NCI-H128 (cell line): ENCODE results near the gene TECPR1.

Experiments used
- DNase-seq: peaks from one replicate; lab custom pipeline; 2025; ENCODE audit not compliant: unreplicated experiment; lab: John Stamatoyannopoulos, UW

The TECPR1 gene

DNA sequence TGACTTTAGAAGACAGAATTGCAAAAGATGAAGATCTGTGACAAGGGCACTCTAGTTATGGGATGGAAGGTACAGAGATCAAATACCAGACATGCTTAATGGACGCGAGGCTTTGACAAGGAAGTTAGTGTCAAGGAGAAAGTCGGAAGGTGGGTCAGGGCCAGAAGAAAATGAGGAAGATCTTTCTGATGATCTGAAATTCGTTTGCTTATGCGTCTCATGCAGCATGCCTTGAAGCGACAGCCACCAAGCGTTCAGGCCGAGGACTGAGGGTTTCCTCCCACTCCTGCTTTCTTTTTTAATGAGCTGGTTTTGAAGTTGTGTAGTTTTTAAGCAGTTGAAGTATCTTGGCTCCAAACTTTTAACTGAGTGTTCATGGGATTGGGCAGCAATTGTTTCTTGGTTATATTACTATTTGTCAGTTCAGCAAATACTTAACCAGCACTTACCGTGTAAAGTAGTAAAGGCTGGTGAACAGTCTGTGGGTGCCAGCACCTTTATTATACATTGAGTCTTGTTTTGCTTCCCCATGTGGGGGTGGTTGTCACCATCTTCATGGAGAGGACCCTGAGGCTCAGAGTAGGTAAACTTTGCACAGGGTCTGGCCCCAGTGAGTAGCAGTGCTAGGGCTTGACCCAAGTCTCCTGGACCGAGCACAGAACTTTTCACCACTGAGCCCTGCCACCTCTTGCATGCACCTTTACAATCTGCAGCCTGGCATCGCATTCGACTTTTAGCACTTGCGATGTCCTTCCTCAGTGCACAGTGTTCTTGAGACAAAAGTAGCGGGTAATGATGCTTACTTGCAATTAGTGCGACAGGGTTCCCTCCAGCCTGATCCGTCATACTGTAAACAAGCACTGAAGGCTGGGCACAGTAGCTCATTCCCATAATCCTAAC, 55.1 kb downstream of the TECPR1 start:
- no peak for DNase-seq

DNA sequence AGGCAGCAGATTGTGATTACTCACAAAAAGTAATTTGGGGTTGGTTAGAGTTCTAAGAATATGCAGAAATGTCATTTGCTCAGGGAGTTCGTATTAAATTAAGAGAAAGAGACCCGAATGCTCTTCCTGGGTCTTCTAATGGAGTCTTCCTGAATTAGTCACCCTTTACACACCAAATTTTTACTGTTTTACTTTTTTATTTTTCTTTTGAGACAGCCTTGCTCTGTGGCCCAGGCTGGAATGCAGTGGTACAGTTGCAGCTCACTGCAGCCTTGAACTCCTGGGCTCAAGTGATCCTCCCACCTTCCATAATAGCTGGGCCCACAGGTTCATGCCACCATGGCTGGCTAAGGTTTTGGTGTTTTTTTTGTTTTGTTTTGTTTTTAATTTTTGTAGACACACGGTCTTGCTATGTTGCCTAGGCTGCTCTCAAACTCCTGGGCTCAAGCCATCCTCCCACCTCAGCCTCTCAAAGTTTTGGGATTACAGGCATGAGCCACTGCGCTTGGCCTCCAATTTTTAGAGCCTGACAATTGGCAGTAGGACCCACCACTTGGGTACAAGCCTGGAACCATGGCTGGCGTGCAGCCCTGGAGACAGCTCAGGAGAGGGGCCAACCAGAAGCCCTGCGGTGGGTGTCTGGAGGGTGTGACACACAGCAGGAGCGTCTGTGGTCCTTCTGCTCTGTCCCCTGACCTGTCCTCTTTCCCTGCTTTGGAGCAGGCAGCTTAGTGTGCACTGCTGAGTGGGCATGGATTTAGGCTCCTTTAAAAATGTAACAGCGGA, 57.2 kb downstream of the TECPR1 start:
- no peak for DNase-seq

DNA sequence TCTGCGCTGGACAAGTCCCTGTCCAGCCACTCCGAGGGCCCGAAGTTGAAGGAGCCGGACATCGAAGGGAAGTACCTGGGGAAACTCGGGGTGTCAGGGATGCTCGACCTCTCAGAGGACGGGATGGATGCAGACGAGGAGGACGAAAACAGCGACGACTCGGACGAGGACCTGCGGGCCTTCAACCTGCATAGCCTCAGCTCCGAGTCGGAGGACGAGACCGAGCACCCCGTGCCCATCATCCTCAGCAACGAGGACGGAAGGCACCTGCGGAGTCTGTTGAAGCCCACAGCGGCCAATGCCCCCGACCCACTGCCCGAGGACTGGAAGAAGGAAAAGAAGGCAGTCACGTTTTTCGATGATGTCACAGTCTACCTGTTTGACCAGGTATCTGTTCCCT, 57.8 kb downstream of the TECPR1 start:
- DNase-seq, result no peak

DNA sequence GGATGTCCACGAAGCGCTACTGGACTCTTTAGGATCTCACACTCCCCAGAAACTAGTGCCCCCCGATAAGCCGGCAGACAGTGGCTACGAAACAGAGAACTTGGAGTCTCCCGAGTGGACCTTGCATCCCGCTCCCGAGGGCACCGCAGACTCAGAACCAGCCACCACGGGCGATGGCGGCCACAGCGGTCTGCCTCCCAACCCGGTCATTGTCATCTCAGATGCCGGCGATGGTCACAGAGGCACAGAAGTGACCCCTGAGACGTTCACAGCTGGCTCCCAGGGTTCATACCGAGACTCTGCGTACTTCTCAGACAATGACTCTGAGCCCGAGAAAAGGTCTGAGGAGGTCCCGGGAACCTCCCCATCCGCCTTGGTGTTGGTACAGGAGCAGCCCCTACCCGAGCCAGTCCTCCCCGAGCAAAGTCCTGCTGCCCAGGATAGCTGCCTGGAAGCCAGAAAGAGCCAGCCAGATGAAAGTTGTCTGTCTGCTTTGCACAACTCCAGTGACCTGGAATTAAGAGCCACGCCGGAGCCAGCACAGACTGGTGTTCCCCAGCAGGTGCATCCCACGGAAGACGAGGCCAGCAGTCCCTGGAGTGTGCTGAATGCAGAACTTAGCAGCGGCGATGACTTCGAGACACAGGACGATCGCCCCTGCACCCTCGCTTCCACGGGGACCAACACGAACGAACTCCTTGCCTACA, 58.4 kb downstream of the TECPR1 start:
- no peak for DNase-seq

DNA sequence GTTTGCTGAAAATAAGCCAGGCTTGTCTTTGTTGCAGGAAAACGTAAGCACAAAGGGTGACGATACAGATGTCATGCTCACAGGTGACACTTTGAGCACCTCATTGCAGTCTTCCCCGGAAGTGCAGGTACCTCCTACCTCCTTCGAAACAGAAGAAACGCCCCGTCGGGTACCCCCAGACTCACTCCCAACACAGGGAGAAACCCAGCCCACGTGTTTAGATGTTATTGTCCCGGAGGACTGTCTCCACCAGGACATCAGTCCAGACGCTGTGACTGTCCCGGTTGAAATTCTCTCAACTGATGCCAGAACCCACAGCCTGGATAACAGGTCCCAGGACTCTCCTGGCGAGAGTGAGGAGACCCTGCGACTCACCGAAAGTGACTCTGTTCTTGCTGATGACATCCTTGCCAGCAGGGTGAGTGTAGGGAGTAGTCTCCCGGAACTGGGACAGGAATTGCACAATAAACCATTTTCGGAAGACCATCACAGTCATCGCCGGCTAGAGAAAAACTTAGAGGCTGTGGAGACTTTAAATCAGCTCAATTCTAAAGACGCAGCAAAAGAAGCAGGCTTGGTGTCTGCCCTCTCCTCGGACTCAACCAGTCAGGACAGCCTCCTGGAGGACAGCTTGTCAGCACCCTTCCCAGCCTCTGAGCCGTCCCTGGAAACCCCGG, 59.1 kb downstream of the TECPR1 start:
- DNase-seq, result no peak

DNA sequence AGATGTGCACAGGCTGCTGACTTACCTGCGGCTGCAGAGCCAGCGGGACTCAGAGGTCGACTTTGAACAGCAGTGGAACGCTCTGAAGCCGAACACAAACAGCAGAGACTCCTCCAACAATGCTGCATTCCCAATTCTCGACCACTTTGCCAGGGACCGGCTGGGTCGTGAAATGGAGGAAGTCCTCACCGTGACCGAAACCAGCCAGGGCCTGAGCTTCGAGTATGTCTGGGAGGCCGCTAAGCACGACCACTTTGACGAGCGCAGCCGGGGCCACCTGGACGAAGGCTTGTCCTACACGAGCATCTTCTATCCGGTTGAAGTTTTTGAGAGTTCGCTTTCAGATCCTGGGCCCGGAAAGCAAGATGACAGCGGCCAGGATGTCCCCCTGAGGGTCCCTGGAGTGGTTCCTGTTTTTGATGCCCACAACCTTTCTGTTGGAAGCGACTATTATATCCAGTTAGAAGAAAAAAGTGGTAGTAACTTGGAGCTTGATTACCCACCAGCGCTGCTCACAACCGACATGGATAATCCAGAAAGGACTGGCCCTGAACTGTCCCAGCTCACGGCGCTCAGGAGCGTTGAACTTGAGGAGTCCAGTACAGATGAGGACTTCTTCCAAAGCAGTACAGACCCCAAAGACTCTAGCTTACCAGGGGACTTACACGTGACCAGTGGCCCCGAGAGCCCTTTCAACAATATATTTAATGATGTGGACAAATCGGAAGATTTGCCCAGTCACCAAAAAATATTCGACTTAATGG, 60.2 kb downstream of the TECPR1 start:
- no peak for DNase-seq

DNA sequence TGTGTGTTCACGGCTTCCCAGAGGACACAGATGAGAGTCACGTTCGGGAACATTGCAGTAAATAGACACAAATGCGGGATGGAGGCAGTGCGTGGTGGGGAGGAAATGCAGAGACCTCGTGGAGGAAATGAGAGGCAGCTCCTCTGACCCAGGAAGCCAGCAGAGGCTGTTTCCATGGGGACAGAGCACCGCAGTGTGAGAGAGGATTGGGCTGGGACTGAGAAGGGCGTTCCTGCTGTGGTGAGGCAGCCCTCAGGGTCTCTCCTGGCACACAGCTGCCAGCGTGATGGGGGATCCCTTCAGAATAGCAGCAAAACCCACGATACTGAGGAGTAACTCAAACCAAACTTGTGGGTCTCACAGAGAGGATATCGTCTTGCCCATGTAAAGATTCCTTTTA, 62.5 kb downstream of the TECPR1 start:
- no peak for DNase-seq

DNA sequence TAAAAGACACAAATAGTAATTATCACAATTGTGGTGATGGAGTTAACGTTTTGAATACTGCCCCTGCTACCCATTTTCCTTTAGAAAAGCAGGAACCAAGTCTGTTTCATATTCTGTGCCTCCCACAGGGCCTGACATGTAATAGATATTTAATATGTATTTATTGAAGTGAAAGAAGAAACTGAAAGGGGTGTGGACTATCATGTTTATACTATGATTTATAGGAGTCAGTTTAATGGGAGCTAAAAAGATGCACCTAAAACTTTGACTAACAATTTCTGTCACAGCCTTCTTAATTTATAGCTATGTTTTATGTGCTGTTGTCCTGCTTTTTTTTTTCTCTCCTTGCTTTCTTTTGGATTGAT, 64.9 kb downstream of the TECPR1 start:
- DNase-seq, result no peak

DNA sequence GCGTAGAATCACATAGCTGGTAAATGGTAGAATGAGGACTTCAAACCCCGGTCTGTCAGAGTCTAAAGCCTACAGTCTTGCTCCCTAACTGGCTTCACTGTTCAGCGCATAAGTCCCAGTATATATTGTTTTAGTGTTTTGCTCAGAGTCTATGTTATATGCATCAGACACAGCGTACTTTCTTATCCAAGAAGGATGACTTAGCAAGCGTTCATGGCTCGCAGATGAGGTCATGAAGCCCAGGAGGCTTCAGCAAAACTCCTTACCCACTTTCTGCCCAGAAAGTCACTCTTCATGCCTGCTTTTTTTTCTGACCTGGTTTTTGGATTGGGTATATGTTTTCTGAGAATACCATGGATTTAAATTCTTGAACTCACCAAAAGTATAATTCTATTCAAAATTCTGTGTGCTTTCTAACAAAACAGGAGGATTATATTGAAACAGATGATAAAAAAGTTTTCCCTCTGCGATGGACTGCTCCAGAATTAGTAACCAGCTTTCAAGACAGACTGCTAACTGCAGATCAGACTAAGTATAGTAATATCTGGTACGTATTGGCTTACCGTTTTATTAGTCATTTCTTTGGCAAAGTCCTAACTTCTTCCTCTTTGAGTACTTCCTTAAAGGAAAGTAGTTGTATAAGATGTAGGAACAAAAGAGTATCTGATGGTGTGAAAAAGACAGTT, 65.4 kb downstream of the TECPR1 start:
- no peak for DNase-seq

DNA sequence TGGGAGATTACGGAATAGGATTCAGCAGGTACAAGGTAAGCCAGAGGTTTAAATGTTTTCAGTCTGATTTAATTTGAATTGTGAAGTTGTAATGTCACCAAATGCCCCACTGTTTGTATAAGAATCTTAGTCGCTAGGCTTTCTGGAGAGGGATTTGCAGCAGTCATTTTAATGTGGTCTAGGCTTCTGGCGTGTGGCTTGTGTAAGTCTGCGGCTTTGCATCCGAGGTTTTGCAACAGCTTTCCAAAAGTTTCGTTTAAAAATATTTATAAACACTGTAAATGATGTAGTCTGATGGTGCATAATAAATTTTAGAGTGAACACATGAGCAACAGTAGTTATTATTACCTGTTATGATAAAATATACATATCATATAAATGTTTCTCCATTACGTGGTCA, 66.9 kb downstream of the TECPR1 start:
- DNase-seq, result no peak

DNA sequence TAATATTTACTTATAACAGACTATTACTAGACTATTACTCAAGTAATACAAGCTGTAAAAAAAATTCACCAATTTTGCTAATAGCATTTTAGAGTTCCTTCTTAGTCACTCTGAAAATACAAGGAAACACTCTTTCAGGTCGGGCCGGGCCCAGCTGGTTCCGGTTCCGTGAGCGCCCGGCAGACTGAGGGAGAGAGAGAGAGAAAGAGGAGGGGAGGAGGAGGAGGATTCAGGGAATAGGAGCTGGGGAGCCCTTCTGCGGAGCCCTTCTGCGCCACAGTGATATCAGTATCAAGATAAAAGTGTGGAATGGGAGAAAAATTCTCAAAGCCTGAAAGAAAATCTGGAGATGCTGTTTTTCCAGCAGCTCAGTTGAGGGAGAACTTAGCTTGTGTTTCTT, 71.3 kb downstream of the TECPR1 start:
- no peak for DNase-seq

DNA sequence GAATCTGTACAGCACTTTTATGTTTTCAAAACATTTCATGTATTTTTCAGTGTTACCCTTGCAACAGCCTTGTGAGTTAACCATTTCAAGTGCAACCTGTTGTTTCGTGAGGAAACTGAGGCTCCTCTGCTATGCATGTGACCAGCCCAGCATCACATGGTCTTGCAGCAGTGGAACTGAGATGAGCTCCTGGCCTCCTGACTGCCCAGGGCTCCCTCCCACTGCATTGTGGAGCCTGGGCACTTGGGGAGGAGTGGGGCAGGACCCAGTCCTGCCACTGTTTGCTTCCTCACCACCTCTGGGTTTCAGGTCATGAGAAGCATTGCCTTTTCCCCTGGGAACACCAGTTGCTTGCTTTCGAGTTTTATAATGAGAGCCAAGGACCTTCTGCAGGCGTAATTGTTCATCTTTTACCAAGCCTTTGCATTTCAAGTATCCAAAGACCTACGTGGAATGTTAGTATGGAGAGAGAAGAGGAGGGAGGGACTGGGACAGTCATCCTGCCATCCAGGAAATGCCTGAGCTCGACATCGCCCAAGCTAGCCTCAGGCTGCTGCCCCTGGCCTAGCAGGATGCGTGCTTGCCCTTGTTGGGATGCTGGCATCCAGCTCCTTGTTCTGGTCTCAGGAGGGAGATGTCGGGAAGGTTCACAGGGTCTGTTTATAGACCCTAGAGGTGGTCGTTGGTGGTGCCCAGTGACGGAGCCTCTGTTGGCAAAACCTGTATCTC, 73.1 kb downstream of the TECPR1 start:
- no peak for DNase-seq

DNA sequence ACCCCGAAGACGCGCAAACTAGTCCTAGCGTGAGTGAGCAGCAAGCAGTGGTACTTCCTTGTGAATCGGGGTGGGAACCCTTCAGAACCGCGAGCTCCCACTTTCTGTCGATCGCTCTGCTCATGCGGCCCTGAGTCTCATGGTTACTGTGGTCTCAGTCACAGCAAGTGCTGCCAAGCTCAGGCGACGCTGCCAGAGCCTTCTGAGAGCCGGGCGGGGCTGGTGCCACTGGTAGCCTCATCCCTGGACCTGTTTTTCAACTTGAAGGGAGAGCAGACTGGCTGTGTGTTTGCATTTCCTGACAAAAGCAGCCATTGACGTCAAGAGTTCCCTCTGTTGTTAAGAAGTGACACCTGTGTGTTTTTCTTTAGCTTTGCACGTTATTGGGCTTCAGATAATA, 73.7 kb downstream of the TECPR1 start:
- no peak for DNase-seq

DNA sequence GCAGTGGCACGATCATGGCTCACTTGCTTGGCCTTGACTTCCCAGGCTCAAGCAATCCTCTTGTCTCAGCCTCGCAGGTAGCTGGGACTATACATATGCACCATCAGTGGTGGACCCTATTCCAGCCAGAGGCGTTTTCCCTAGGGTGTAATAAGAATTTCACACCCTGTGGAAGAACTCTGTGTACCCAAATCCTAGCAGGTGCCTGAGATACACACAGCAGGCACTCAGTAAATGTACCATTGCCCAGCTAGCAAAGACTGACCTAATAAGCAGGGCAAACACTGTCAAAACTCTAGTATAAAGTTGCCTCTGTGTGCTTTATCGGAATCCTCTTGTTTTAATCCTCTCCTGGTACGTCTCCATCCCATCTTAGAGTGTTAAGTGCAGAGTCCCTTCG, 74.5 kb downstream of the TECPR1 start:
- DNase-seq, result no peak

DNA sequence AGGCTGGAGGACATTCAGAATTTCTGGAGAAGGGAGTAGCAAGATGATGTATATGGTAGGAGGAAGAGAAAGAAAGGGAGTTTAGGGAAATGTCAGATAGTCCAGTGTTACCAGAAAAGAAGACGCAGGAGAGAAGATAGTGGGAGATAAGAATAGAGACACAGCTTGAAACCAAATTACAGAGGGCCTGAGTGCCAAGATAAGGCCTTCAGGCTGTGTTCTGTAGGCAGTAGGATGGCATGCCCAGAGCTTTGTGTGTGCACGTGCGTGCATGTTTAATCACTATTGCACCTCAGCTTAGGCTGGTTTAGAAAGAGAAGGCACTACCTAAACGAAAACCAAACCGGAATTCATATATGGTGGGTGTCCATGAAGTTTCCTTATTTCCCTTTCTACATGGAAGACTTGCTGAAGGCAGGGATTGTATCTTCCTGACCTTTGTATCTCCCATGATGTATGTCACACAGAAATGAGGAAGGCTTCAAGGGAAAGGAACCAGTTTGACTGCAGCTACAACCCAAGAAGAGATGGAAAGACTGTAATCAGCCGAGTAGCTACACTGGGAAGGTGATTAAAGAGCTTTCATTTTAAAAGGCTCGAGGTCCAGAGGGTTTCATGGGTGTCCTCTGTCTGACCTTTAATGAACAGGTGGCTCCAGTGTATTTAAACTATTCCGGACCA, 76.6 kb downstream of the TECPR1 start:
- no peak for DNase-seq

DNA sequence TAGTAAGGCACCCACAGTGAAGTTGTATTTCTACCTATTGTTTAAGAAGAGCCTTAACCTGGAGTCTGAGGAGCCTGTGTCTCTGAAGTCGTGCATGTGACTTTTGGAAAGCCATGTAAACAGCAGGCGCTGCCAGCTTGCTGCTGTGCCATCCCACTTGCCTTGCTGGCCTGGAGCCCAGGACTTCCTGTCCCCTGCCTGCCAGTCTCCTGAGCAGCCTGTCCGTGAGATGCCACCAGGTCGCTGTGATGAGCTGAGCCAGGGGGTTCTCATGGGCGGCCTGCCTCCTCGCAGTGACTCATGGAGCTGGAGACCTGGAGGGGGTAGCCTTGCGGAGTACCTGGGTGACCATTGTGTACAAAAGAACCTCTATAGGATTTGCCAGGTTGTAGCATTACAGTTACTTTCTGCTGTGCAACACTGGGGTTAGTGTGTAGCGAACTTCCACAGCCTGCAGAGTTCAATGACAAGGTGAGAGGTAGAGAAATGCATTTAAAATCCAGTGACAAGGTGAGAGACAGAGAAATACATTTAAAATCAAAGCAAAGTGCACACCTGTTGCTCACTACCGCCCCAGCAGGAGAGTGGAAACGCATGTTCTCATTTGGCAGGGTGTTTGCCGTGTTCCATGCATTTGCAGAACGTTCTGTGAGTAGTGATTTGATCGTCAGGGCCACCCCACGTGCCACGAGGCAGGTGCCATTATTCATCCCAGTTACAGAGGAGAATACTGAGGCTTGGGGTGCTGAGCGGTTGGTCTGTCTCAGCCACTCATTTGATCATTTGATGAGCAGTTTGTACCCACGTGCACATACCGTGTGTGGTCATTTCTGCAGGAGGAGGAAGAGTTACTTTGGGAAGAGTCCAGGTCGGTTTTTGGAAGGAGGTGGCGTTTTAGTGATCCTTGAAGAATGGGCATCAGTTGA, 77.4 kb downstream of the TECPR1 start:
- DNase-seq, result no peak

DNA sequence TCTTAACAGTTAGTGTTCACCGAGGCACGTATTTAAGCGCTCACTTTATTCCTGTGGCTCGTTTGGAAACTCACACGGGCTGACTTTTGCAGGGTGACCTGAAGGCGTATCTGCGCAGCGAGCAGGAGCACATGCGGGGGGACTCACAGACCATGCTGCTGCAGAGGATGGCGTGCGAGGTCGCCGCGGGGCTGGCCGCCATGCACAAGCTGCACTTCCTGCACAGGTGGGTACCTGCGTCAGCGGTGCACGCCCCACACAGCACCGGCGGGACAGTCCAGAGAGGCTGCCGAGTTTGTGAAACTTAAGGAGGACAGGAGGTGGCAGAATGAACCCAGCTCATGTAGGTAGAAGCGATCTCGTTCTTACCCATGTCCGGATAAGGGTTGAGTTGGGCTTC, 80.6 kb downstream of the TECPR1 start:
- DNase-seq, result no peak

DNA sequence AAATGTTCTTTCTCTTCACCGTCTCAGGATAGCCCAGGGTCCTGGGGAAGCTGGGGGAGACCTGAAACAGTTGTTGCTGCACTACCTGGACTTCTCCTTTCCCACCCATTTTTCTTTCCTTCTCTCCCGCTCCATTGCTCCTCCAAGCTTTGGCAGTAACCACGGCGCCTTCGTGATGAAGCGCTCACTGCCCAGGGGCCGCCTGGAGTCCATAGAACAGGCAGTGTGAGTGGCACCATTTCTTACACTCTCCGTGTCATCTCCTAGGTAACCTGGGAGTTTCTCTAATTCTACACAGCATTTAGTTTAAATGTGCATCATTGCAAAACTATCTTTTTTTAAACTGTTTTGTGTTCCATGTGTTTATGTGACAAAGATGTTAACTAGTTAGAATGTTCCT, 81.1 kb downstream of the TECPR1 start:
- no peak for DNase-seq
